Measurements from ENCODE around the gene ASAP2. TPM values are rescaled to one million over a fixed set of nuclear protein-coding genes. Genes with fewer than 3 reads are reported as not detected.

Gene ASAP2
- total and polyA plus RNA-seq, 8 donors = 21.1 to 41.8 (median 35.1) TPM

DNA sequence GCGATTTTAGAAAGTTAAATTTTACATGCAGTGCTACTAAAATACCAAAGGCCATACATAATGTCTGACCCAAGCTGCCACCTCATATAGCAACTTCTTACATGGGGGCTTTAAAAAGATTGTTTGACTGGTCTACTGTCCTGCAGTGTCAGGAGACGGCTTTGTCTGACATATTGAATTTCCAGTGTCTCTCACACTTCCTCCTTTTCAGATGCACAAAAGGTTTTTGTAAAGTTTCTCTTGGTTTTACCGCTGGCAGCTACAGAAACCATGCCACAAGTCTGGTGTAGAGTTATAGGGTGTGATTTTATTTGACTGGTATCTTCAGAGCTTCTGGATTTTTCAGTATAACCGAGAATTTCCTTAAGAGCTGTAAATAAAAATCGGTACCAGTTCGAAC is 1.1 kb upstream of the ASAP2 start:
- DNase-seq (no peak), ATAC-seq (no peak)
- TF ChIP-seq, protein P1, sequence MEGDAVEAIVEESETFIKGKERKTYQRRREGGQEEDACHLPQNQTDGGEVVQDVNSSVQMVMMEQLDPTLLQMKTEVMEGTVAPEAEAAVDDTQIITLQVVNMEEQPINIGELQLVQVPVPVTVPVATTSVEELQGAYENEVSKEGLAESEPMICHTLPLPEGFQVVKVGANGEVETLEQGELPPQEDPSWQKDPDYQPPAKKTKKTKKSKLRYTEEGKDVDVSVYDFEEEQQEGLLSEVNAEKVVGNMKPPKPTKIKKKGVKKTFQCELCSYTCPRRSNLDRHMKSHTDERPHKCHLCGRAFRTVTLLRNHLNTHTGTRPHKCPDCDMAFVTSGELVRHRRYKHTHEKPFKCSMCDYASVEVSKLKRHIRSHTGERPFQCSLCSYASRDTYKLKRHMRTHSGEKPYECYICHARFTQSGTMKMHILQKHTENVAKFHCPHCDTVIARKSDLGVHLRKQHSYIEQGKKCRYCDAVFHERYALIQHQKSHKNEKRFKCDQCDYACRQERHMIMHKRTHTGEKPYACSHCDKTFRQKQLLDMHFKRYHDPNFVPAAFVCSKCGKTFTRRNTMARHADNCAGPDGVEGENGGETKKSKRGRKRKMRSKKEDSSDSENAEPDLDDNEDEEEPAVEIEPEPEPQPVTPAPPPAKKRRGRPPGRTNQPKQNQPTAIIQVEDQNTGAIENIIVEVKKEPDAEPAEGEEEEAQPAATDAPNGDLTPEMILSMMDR (IDR thresholded peaks at IDR 0.05) = no peak
- Histone ChIP-seq H3K9me3 (no peaks in the 10 kb centered on the region), H3K36me3 (no peaks in the 10 kb centered on the region), H3K4me3 (no peak overlapping the region), H3K4me1 (peaks cover 3 to 37% of the 10 kb centered on the region in 2 donors), H3K27ac (peak overlapping the region in 1 of 2 donors; percentile 72), H3K27me3 (peaks cover 0 to 39% of the 10 kb centered on the region in 2 donors)
- intact Hi-C loops (cut with DNase I) = loop anchor here in 1 of 2 donors (5.0 kb wide), 1 partner anchor 127 kb away; no protein-coding TSS in a partner anchor

DNA sequence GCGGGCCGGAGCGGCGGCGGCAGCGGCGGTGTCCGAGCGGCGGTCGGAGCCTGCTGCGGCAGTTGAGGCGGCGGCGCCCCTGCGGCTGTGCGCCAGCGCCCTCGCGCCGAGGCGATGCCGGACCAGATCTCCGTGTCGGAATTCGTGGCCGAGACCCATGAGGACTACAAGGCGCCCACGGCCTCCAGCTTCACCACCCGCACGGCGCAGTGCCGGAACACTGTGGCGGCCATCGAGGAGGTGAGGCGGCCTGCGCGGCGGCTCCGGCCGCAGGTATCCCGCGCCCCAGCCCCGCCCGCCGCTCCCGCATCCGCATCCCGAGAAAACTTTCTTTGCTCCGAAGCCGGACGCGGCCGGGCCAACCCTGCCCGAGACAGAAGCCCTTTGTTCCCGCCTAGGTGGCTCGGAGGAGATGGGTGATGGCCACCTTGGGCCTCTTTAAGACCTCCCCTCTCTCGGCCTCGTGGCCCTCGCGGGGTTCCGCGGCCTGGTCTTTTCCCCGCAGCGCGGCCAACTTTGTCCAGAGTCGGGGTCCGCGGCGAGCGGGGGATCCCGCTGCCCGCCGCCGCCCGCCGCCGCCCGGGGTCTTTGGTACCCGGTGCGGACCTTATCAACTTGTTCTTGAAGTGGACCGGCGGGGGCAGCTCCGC is 504 bp downstream of the ASAP2 start:
- Histone ChIP-seq H3K27me3 (peaks cover 0 to 39% of the 10 kb centered on the region in 2 donors), H3K9me3 (no peaks in the 10 kb centered on the region), H3K27ac (peak overlapping the region; percentile 81 to 84), H3K4me3 (peak overlapping the region; percentile 66 to 85), H3K36me3 (no peaks in the 10 kb centered on the region), H3K4me1 (peaks cover 8 to 47% of the 10 kb centered on the region in 2 donors)
- intact Hi-C loops (cut with DNase I) = loop anchor here in 1 of 2 donors (5.0 kb wide), 1 partner anchor 125 kb away; no protein-coding TSS in a partner anchor
- TF ChIP-seq, protein P1 (IDR thresholded peaks at IDR 0.05) = no peak
- peak in 2 of 4 donors; percentile 37 to 83 for DNase-seq
- peak; percentile 23 for ATAC-seq

DNA sequence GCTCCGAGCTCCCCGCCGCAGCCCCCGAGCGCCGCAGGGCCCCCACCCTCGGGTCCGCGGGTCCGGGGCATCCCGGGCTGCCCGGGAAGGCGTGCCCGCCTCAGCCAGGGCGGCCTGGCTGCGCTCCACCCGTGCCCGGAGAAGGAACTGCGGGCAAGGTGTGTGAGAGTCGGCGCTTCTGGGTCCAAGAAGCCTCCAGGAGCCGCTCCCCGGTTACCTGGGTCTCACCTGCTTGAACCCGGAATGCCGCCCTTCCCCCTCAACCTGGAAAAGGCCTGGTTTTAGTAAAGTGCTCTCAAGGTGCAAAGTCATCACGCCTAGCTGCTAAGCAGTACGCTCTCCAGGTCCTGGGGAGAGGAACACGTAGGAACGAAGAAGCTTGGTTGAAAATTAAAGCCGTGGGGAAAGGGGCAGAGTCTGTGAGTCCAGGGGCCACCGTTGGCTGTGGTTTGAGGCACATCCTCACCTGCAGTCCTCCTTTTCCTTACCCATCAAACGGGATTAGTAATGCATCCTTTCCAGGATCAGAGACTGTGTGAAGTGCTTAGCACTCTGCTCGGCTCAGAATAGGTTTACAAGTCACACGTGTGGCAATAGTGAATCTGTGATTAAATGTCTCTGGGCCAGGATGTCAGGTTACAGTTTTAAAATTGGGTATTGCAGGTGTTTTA is 1.2 kb downstream of the ASAP2 start:
- Histone ChIP-seq H3K9me3 (no peaks in the 10 kb centered on the region), H3K27ac (peak overlapping the region; percentile 81 to 84), H3K4me3 (peak overlapping the region; percentile 66 to 85), H3K27me3 (peaks cover 0 to 39% of the 10 kb centered on the region in 2 donors), H3K36me3 (no peaks in the 10 kb centered on the region), H3K4me1 (peaks cover 12 to 53% of the 10 kb centered on the region in 2 donors)
- DNase-seq (peak in 2 of 4 donors; percentile 70 to 80), ATAC-seq (peak; percentile 69)
- TF ChIP-seq, protein P1 (IDR thresholded peaks at IDR 0.05) = no peak
- intact Hi-C loops (cut with DNase I) = loop anchor here in 1 of 2 donors (5.0 kb wide), 1 partner anchor 125 kb away; no protein-coding TSS in a partner anchor

DNA sequence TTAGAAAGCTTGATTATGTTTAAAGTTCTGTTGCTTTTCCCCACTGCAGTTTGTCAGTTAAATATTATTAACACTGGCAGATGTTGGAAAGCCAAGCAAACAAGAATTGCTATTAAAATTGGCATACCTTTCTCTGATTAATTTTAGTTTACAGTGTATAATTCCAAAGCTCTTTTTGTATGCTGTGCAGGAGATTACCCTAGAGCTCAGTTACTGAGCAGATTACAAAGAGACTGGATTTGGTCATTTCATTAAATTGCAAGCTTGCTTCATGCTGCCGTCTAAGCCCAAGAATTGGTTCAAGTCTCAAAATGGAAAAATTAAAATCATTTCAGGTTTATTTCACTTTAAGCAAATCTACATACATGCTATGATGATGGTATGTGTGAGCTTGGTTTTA is 2.3 kb downstream of the ASAP2 start:
- Histone ChIP-seq H3K27me3 (peaks cover 0 to 39% of the 10 kb centered on the region in 2 donors), H3K27ac (no peak overlapping the region), H3K36me3 (no peaks in the 10 kb centered on the region), H3K4me3 (peak overlapping the region in 1 of 2 donors; percentile 85), H3K9me3 (no peaks in the 10 kb centered on the region), H3K4me1 (peaks cover 17 to 62% of the 10 kb centered on the region in 2 donors)
- ATAC-seq (no peak), DNase-seq (no peak)
- intact Hi-C loops (cut with DNase I) = loop anchor here in 1 of 2 donors (5.0 kb wide), 1 partner anchor 123 kb away; no protein-coding TSS in a partner anchor
- TF ChIP-seq, protein P1 (IDR thresholded peaks at IDR 0.05) = no peak

DNA sequence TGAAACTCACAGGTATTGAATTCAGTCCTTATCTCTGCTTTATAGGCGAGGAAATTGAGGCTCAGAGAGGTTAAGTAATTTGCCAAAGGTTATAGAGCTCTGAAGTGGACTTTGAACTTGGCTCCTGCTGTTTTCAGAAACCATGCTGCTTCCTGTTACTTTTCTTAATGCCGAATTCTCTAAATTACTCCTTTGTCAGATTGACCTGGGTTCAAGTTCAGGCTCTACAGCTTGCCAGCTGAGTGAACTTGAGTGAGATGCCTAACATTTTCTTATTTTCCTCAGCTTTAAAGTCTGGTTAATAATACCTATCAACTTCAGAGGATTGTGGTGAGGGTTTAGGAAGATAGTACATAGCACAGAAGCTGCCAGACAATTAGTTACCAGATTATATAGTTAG is 3.4 kb downstream of the ASAP2 start:
- ATAC-seq = no peak
- intact Hi-C loops (cut with DNase I) = no loop called here
- peaks cover 17 to 62% of the 10 kb centered on the region in 2 donors for H3K4me1 ChIP-seq

More for the DNA sequence above, 3.4 kb downstream of the ASAP2 start:
- no peak for DNase-seq
- Histone ChIP-seq H3K27ac (no peak overlapping the region), H3K36me3 (no peaks in the 10 kb centered on the region), H3K27me3 (peaks cover 0 to 39% of the 10 kb centered on the region in 2 donors), H3K4me3 (no peak overlapping the region), H3K9me3 (no peaks in the 10 kb centered on the region)
- TF ChIP-seq, protein P1 (IDR thresholded peaks at IDR 0.05) = no peak

Data from left lung (tissue), 10 donors.